ENCODE measurements around the gene PLD2.

GRCh38 chr17:4849011-4849536 lies 42.1 kb downstream of the PLD2 start:
- TF ChIP-seq CTCF (IDR thresholded peaks at IDR 0.05; ENCODE audit: insufficient read depth, low read length, poor library complexity, severe bottlenecking), result no peak
- no peak for TF ChIP-seq EZH2phosphoT487 (conservative IDR thresholded peaks at IDR 0.05; ENCODE audit: low read length)
